C4-2B (cell line): Measurements from ENCODE around the gene TWF2.

Experiments used
- CTCF ChIP-seq: fragments of 450-650 bp; conservative IDR thresholded peaks from 2 replicates; pipeline ENCODE4 v1.5.1; 2017; ENCODE audit warnings: mild to moderate bottlenecking
- ZFX ChIP-seq: fragments of 450-650 bp; IDR thresholded peaks from 2 replicates; pipeline ENCODE4 v1.6.1; 2017

DNA sequence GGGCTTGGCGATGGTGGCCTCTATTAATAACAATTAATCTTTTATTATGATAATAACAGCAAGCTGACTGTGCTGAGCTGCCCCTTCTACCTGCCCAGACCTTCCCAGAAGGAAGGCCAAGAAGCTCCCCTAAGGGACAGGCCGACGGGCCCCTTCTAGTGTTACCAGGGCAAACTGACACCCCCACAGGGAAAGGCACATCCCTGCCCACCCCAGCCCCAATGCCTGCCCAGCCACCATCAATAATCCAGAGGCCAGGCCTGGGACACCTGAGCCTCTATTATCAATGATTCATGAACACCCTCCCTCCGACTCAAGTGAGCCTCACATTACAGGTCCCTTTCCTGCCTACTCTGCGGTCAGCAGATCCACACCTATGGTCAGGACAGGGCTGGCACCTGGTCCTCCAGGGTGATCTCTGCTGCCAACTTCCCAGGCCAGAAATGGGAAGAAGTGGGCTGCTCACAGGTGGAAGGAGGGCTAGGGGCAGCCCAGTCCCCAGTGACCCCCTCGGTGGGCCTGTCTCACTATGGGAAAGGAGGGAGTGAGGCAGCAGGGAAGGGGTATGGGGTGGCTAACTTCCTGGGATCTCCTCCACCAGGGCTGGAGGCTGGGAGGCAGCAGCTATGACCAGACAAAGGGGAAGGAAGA, 1.8 kb downstream of the TWF2 start:
- TF ChIP-seq CTCF, result no peak
- TF ChIP-seq ZFX, result no peak
